ENCODE results near the gene CD82.
"Not testable (repeated sequence)": the region's sequence is repeated elsewhere in the genome, so short reads cannot be mapped to it uniquely, and the experiment has no call there.

Gene CD82

DNA sequence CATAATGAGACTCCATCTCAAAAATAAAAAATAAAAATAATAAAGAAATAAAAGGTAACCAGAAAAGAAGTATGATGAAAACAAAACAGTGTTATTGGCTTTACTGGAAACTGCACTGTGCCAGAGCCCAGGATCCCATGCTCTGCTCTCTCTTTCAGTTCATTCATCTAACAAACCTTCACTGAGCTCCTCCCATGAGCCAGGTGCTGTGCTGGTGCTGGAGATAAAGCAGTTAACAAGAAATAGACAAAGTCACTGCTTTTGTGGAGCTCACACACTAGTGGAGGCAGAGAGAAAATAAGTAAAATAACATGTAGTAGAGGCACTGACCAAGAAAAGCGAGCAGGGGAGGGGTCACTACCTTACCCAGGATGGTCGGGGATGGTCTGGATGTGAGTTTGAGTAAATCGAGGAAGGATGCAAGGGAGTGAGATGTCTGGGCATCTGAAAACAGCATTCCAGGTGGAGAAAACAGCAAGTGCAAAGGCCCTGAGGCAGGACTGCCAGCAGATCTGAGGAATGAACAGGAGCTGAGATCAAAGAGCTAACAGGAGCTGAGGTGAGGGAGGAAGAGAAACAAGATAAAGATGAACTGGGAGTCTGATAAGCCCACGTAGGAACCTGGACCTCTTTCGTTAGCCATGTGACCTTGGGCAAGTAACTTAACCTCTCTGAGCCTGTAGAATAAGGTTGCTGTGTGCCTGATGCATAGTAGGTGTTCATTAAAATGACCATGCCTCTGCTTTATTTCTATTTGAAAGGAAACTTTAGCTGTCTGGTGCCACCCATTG, 31.3 kb upstream of the CD82 start:
- no peak for DNase-seq (ENCODE audit: low read depth in 2 of 2)

DNA sequence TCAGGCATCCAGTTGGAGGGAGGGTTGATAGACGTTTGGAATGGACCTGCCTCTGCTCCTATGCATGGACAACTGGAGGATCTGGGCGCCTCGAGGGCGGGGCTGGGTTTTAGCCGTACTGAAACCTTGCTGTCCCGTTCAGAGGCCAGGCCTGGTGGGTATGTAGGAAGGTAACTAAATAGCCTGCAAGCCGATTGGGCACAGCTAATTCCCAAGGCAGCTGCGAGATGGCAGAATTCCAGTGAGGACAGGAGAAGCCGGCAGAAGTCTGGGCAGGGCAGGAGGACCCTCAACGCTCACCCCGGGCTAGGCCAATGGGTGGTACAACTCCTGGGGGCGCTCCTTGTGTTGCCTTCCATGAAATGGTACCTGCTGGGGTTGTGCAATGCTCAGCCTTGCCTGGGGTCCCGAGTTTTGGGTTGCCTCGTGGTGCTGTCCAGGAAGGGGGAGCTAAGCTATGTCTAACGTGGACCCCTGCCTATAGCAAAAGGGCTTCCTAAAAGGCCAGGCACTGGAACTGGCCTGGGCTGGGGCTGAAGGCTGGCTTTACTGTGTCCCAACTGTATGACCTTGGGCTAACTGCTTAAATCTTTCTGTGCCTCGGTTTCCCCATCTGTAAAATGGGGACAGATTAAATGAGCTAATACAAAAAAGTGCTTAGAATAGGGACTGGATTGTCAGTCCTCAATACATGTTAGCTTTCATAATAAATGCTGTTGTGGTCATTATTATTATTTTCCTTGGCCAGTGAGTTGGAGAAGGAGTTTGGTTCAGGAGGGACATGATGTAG, 30.1 kb upstream of the CD82 start:
- no peak for DNase-seq (ENCODE audit: low read depth in 2 of 2)

DNA sequence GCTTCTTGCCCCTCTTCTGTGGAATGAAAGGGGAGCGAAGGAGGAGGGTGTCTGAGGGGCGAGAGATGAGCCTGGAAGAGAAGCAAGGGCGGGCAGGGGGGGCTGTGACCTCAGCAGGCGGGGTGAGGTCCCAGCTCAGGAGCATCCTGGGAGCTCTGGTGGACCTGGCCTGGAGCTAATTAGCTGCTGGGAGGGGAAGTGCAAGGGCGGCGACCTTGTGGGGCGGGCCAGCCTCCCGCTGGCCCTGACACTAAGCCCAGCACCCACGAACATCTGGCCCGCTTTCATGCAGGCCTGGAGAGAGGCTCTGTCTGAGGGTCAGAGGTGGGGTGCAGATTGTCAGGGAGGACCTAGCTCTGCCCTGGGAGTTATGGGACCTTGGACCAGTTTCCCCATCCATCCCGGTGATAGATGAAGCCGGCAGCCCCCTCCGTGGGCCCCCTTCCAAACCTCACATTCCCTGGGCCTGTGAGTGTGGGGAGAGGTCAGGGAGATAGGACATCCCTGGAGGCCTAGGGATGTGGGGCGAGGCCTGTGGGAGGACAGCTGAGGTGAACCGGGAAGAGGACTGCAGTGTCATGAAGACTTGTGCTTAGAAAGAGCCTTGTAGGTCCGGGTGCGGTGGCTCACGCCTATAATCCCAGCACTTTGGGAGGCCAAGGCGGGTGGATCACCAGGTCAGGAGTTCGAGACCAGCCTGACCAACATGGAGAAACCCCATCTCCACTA, 28.5 kb upstream of the CD82 start:
- DNase-seq (ENCODE audit: low read depth in 2 of 2), result no peak

DNA sequence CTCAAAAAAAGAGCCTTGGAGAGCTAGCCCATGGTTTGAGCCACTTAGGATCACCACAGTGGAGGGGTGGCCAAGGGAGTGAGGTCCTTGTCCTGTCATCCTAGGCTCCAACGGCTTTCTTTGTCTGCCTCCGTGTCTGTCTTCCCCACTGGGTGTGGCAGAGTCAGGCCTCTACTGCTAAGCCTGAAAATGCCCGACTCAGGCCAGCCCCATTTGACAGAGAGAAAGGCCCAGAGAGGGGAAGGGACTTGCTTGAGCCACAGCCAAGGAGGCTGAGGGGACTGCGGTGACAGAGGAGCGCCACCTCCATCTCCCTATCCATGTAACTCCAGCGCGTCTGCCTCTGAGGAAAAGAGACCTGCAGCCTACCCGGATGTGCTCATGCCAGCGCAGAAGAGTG, 27.8 kb upstream of the CD82 start:
- no peak for DNase-seq (ENCODE audit: low read depth in 2 of 2)

DNA sequence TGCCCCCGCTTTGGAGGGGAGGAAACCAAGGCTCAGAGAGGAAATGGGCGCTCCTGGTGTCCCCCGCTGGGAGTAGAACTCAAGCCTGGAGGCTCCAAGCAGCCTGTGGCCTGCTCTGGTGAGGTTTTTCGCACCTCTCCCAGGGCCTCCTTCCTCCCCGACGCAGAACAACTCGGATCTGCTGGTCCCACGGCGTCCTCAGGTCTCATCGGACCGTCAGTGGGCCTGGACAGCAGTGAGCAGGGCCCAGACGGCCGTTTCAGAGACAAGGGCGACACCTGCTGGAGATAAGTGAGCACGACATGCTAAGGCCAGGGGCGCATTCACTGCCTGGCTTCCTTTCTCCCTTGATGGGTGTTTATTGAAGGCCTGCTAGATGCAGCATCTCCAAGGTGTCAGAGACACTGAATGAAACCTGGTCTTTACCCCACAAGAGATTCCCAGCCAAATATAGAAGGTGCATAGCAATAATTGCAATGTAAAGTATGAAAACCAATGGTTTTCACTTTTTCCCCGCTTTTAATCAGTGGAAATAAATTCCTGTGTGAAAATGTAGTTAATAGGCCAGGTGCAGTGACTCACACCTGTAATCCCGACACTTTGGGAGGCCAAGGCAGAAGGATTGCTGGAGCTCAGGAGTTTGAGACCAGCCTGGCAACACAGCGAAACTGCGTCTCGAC, 26.9 kb upstream of the CD82 start:
- peak; percentile 46 to 67 for DNase-seq (ENCODE audit: low read depth in 2 of 2)

DNA sequence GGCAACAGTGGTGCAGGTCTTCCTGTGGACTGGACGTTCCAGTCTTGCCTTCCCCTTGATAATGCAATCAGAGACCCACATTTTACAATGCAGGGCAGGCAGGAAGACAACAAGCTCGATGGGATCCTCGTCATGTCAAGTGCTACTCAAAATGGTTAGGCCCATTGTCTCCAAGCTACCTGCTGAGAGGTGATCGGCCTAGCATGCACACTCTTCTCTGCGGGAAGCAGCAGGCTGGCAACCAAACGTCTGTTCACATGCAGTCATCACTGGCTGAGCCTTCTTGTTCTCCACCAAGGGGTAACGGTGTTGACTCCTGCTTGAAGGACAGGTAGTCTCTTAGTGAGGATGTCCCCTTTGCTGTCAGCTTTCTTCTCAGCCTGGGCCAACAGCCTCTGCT, 25.5 kb upstream of the CD82 start:
- no peak for DNase-seq (ENCODE audit: low read depth in 2 of 2)

DNA sequence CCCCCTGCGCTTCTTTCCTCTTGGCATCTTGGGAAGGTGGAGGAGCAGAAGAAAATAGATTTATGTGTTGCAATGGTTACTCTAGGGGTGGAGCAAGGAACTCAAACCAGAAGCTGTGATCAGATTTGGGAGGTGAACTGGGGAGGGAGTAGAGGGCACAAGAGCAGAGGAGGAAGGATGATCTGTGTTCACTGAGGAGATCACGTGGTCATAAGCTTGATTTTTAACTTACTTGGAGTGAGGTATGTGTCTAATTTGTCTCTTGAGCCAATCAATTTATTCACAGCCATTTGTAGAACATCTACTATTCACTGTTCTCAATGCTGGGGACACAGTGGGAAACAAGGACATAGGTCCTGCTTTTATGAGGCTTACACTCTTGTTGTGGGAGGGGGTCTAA, 24.8 kb upstream of the CD82 start:
- DNase-seq (ENCODE audit: low read depth in 2 of 2), result no peak

DNA sequence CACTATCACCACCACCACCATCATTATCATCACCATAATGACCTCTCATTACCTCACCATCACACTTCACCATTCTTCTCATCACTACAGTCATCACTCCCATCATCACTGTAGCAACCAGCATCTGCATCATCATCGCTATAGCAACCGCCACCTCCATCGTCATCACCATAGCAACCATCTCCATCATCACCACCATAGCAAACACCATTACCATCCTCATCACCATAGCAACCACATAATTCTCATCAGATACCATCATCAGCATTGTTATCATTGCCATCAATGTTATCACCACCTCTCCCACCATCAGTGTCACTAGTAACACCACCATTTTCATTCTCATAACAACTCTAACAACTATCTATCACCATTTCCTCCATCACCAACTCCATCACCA, 23.1 kb upstream of the CD82 start:
- DNase-seq (ENCODE audit: low read depth in 2 of 2), result no peak

DNA sequence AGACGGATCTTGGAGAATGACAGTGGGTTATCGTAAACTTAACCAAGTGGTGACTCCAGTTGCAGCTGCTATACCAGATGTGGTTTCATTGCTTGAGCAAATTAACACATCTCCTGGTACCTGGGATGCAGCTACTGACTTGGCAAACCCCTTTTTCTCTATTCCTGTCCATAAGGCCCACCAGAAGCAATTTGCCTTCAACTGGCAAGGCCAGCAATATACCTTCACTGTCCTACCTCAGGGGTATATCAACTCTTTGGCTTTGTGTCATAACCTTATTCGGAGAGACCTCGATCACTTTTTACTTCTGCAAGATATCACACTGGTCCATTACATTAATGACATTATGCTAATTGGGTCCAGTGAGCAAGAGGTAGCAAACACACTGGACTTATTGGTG, 18.5 kb upstream of the CD82 start:
- DNase-seq (ENCODE audit: low read depth in 2 of 2), result not testable (repeated sequence)

DNA sequence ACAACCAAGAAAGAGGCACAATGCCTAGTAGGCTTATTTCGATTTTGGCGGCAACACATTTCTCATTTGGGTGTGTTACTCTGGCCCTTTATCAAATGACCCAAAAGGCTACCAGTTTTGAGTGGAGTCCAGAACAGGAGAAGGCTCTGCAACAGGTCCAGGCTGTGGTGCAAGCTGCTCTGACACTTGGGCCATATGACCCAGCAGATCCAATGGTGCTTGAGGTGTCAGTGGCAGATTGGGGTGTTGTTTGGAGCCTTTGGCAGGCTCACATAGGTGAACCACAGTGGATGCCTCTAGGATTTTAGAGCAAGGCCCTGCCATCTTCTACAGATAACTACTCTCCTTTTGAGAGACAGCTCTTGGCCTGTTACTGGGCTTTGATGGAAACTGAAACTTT, 17.9 kb upstream of the CD82 start:
- not testable (repeated sequence) for DNase-seq (ENCODE audit: low read depth in 2 of 2)

DNA sequence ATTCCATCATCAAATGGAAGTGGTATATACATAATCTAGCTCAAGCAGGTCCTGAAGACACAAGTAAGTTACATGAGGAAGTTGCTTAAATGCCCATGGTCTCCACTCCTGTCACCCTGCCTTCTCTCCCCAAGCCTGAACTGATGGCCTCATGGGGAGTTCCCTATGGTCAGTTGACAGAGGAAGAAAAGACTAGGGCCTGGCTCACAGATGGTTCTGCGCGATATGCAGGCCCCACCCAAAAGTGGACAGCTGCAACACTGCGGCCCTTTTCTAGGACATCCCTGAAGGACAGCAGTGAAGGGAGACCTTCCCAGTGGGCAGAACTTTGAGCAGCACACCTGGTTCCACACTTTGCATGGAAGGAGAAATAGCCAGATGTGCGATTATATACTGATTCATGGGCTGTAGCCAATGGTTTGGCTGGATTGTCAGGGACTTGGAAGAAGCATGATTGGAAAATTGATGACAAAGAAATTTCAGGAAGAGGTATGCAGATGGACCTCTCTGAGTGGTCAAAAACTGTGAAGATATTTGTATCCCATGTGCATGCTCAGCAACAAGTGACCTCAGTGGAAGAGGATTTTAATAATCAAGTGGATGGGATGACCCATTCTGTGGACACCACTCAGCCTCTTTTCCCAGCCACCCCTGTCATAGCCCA, 17.3 kb upstream of the CD82 start:
- no peak for DNase-seq (ENCODE audit: low read depth in 2 of 2)

DNA sequence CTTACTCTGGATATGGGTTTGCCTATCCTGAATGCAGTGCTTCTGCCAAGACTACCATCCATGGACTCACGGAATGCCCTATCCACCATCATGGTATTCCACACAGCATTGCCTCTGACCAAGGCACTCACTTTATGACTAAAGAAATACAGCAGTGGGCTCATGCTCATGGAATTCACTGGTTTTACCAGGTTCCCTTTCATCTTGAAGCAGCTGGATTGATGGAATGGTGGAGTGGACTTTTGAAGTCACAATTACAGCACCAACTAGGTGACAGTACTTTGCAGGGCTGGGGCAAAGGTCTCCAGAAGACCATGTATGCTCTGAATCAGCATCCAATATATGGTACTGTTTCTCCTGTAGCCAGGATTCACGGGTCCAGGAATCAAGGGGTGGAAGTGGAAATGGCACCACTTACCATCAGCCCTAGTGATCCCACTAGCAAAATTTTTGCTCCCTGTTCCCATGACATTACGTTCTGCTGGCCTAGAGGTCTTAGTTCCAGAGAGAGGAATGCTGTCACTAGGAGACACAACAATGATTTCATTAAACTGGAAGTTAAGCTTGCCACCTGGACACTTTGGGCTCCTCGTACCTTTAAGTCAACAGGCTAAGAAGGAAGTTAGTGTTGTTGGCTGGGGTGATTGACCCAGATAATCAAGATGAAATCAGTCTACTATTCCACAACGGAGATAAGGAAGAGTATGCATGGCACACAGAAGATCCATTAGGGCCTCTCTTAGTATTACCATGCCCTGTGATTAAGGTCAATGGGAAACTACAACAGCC, 16.3 kb upstream of the CD82 start:
- DNase-seq (ENCODE audit: low read depth in 2 of 2), result not testable (repeated sequence)

DNA sequence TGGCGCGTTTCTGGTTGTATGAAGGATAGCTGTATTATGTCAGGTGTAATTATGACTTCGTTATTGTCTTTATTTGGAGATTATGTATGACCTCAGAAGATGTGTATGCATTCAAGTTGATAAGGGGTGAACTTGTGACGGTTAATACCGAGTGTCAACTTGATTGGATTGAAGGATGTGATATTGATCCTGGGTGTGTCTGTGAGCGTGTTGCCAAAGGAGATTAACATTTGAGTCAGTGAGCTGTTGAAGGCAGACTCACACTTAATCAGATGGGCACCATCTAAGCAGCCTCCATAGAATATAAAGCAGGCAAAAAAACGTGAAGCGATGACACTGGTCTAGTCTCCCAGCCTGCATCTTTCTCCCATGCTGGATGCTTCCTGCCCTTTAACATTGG, 15.3 kb upstream of the CD82 start:
- DNase-seq (ENCODE audit: low read depth in 2 of 2), result no peak

DNA sequence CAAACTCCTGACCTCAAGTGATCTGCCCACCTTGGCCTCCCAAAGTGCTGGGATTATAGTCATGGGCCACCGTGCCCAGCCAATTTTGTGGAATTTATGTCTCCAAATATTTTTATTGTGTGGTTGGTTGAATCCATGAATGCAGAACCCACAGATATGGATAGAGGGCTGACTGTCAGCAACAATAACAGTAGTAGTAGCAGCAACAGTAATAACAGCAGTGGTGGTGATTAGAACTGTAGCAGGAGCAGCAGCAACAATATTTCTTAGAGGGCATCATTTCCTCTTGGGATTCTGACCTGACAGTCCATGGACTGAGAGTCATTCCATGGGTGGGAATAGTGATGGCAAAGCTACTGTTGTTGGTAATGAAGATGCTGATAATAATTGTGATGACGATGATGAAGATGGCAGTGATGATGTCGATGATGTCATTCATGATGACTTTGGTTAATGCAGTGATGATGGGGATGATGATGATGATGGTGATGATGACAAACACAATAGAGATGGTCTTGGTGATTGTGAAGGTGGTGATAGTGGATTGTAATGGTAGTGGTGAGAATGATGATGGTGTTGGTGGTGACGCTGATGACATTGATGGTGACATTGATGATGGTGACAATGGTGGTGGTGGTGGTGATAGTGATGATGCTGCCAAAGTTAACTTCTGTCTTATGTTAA, 13.9 kb upstream of the CD82 start:
- no peak for DNase-seq (ENCODE audit: low read depth in 2 of 2)

DNA sequence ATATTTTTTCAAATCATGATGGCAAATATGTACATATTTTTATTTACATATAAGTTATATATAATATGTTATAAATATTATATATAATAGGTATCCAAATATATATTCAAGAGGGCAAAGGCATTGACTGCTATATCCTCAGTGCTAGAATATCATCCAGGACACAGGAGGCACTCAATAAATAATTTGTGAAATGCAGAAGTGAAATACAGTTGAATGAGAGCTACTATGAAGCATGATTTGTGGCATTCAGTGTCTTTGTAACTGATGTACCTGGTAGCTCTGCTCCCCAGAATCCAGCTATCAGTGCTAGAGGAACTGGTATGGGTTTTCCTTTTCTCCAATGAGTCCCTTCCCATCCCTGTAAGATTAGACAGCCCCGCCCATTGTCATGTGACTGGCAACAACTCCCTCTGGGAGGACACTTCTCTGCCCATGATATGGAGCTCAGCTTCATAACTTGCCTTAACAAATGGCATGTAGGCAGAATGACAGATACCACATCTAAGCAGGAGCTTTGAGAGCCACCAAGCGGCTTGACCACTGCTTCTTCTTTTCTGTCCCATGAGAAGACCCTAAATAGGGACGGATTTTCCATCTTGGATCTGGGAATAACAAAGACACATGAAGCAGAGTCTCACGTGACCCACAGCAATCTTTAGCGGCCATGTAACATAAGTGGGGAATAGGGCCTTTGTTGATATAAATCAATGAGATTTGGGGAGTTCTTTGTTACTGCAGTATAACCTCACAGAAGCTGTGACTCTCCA, 10.2 kb upstream of the CD82 start:
- DNase-seq (ENCODE audit: low read depth in 2 of 2), result no peak

DNA sequence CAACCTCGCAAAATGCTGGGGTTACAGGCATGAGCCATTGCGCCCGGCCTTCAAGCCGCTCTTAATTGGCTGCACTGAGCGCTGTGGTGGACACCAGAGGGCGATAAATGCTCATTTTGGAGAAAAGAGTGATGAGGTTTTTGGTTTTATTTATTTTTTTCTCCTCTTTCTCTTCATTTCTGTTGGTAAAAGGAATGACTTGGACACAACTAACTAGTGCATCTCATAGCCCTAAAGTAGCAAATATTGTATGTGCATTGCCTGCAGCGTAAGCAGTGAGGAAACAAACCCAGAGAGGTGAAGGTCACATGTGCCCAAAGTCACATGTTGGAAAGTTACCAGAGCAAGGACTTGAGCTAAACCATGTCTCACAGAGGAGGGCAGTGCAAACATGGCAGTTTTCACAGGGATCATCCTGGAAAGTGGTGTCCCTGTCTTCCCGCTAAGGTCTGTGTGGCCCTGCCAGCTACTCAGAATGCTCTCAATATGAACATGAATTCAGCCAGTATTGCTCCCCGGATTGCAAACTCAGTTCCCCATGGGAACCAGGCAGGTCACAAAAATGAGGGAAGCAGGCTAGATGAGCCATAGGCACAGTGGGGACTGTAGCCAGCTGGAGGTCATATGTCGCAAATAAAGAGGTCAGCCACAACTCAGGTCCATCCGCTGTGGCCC, 8.6 kb upstream of the CD82 start:
- DNase-seq (ENCODE audit: low read depth in 2 of 2), result peak in 1 of 2 donors; percentile 55

DNA sequence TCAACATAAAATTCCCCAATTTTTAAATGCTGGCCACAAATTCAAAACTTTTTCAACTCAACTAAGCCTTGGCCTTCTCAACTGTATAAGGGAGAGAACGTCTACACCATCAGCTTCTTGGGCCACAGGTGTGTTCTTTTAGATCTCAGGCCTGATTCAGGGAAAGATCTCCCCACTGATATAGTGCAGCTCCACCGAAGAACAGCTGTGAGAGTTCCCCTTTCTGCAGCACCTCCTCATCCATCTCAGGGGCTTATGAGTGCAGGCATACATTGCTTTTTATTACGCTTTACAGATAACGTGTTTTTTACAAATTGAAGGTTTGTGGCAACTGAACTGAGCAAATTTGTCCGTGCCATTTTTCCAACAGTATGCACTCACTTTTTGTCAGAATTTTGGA, 8.0 kb upstream of the CD82 start:
- no peak for DNase-seq (ENCODE audit: low read depth in 2 of 2)

DNA sequence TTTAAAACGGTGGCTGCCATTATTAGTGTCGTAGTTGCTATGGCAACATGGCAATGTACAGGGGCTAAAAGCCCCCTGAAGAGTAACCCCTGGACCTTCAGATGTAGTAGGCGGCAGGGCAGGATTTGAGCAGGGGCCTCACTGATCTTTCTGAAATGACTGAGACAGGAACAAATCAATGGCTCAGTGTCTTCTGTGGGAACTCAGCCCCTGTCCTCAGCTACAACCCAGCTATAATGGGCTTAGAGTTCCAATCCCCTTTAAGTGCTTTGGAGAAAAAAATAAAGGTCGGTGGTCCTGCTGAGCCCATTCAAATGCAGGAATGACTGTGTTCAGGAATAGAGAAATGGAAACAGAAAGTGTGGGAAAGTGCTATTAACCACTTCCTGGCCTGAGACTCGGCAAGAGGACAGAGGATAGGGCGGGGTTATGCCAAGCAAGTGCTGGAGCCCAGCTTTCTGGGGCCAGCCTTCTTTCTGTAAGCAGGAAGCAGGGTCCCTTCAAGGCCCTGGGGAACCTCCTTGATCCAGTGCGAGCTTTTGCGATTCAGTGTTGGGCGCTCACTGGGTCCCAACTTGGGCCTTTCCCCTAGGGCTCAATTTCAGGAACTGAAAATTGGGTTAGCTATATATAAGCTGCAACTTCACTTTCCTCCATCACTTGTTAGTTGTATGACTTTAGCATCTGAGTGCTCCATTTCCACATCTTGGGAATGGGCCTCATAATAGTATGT, 6.1 kb upstream of the CD82 start:
- no peak for DNase-seq (ENCODE audit: low read depth in 2 of 2)

All from stimulated activated CD8-positive, alpha-beta memory T cell treated with anti-CD3 and anti-CD28 coated beads, Interleukin-2, amount 100 ng/mL, for 48 hours (primary cell).